Hepatic stellate cell (primary cell): ENCODE measurements around the gene ST6GAL1.
"Not testable (repeated sequence)": the region's sequence is repeated elsewhere in the genome, so short reads cannot be mapped to it uniquely, and the experiment has no call there.

Experiments used
- DNase-seq: peaks from one replicate; pipeline ENCODE4 v3.0.0; 2011; ENCODE audit warnings: low spot score

Gene ST6GAL1

DNA sequence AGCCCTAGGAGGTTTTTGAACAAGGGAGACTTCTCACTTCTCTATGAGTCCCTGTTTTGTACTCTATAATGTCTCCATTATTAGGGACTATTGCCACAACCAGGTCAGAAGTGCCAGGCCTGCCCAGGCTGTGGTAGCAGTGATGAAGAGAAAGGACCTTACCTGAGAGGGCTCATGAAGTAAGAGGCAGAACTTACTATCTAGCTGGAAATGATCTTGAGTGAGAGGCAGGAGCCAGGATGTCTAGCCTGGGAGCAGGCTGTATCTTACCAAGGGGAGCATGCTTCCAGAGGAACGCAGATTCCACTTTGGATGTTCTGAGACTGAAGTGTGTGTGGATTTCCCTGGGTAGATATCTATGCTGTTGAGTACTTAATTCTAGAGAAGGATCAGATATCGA is 115.7 kb downstream of the ST6GAL1 start:
- DNase-seq: no peak

DNA sequence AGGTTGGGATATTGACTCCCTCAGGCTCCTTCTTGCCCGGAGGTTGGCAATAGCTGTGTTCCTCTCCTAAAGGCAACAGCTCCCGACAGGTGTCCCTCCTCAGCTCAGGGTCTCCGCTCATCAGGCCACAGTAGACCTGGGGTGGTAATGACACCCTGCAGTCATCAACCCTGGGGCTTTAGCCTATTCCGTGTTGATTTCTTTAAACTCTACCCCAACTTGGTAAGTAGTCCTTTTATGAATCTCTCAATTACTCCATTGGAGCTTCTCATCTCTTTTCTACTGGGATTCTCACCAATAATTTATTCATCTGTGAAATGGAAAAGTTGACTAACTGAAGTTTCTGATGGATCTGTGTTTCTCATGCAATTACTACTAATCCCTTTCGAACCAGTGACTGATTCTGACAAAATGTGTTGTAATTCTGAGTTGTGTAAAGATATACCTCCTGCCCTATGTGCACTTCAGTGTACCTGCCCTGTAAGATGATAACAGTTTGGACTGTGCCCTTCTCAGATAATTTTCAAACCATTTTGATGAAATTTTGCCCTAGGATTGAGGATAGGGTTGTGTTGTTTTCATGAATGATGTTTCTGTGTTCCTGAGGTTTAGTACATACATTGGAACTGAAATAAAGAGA is 119.3 kb downstream of the ST6GAL1 start:
- DNase-seq: no peak

DNA sequence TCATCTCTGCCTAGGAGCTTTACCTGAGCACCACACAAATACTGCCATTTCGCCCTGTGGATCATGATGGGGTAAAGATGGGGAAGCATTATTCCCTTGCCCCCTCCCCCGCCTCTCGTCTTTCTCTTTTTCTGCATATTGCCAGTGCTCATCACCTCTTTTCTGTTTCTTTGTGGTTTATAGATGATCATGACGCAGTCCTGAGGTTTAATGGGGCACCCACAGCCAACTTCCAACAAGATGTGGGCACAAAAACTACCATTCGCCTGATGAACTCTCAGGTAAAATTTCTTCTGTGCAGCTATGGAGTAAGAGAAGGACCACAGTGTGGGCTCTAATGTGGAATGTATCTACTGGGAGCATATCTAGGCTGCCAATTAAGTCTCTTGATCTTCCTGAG is 120.7 kb downstream of the ST6GAL1 start:
- DNase-seq: no peak

DNA sequence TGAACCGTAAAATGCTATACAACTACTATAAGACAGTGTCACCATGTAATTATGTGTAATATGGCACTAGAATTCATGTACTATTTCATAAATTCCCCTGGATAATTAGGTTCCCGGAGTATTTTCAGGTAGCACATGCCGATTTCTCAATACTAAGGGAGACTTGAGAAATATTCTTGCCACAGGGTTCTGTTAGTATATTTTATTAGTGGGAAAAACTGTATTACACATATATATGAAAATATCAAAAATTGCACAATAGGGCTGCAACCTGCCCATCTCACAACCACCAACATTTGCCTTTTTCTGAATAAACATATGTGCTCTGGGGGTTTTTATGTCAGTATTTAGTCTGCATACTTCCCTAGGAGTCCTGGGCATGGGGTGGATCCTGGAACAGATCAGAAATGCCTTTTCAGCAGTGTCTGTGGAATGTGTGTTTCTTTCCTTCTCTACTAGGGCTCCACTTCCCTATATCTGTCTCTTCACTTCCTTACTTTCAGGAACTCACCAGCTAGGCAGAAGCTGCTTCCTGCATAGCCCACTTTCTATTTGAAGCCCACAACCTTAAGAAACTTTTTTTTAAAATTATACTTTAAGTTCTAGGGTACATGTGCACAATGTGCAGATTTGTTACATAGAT is 121.5 kb downstream of the ST6GAL1 start:
- no peak for DNase-seq

DNA sequence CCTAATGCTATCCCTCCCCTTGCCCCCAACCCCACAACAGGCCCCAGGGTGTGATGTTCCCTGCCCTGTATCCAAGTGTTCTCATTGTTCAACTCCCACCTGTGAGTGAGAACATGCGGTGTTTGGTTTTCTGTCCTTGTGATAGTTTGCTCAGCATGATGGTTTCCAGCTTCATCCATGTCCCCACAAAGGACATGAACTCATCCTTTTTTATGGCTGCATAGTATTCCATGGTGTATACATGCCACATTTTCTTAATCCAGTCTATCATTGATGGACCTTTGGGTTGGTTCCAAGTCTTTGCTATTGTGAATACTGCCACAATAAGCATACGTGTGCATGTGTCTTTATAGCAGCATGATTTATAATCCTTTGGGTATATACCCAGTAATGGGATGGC is 122.1 kb downstream of the ST6GAL1 start:
- DNase-seq: not testable (repeated sequence)

DNA sequence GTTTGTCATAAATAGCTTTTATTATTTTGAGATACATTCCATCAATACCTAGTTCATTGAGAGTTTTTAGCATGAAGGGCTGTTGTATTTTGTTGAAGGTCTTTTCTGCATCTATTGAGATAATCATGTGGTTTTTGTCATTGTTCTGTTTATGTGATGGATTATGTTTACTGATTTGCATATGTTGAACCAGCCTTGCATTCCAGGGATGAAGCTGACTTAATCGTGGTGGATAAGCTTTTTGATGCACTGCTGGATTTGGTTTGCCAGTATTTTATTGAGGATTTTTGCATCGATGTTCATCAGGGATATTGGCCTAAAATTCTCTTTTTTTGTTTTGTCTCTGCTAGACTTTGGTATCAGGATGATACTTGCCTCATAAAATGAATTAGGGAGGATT is 124.1 kb downstream of the ST6GAL1 start:
- DNase-seq: not testable (repeated sequence)

DNA sequence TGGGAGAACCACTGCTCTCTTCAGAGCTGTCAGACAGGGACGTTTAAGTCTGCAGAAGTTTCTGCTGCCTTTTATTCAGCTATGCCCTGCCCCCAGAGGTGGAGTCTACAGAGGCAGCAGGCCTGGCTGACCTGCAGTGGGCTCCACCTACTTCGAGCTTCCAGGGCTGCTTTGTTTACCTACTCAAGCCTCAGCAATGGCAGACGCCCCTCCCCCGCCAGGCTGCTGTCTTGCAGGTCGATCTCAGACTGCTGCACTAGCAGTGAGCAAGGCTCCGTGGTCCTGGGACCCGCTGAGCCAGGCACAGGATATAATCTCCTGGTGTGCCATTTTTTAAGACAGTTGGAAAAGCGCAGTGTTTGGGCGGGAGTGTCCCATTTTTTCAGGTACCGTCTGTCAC is 127.5 kb downstream of the ST6GAL1 start:
- not testable (repeated sequence) for DNase-seq

DNA sequence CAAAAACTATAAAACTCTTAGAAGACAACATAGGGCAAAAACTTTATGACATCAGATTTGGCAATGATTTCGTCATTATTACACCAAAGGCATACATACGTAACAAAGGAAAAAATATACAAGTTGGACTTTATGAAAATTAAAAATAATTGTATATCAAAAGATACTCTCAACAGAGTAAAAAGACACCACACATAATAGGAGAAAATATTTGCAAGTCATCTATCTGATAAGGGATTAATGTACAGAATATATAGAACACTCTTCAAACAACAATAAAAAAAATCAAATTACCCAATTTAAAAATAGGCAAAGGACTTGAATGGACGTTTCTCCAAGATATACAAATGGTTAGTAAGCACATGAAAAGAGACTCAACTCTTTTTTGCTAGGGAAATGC is 131.4 kb downstream of the ST6GAL1 start:
- DNase-seq: no peak

DNA sequence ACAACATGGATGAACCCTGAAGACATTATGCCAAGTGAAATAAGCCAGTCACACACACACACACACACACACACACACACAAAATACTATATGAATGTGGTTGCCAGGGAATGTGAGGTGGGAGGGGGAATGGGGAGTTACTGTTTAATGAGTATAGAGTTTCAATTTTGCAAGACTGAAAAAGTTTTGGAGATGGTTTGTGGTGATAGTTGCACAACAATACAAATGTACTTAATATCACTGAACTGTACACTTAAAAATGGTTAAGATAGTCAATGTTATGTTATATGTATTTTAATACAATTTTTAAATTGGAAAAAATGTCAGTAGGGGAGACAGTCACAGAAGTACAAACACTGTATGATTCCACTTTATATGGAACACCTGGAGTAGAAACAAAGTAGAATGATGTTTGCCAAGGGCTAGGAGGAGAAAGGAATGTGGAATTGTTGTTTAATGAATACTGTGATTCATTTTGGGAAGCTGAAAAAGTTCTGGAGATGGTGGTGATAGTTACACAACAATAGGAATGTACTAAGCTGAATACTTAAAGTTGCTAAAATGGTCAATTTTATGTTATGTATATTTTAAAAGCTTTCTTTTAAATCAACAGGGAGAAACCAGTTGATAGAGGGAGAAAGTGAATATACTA is 132.3 kb downstream of the ST6GAL1 start:
- DNase-seq: no peak

DNA sequence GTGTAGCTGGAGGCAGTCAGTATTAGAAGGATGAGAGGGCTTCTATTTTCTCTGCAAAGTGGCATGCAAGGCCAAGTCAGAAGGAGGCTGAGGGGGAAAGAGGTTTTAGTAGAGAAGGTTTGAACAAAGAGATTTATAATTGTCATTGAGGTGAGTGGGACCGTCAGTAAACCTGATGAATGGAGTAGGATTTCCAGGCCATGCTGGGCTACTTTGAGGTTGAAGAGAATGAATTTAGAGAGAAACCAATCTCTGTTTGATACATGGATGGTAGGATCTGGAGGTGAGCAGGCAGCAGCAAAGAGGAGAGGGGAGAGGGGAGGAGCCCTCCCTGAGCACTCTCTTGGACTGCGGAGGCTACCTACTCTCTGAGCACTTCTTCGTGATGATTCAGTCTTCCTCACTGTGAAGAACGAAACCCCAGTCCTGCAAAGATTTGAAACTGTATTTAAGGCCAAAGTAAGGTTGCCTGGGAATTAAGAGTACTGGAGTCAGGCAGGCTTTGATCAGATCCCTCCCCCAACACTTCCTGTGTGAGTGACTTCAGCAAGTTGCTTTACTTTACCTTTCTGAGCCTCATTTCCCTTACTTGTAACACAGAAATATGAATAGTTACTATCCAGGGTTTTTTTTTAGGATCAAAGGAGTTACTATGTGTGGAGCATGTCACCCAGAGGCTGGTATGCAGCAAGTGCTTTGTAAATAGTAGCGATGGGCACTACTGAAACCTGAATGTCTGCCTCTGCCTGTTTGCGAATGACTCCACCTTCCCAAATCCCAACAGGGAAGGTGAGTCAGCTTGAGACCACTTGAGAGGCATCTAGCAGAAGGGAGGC is 133.2 kb downstream of the ST6GAL1 start:
- no peak for DNase-seq

DNA sequence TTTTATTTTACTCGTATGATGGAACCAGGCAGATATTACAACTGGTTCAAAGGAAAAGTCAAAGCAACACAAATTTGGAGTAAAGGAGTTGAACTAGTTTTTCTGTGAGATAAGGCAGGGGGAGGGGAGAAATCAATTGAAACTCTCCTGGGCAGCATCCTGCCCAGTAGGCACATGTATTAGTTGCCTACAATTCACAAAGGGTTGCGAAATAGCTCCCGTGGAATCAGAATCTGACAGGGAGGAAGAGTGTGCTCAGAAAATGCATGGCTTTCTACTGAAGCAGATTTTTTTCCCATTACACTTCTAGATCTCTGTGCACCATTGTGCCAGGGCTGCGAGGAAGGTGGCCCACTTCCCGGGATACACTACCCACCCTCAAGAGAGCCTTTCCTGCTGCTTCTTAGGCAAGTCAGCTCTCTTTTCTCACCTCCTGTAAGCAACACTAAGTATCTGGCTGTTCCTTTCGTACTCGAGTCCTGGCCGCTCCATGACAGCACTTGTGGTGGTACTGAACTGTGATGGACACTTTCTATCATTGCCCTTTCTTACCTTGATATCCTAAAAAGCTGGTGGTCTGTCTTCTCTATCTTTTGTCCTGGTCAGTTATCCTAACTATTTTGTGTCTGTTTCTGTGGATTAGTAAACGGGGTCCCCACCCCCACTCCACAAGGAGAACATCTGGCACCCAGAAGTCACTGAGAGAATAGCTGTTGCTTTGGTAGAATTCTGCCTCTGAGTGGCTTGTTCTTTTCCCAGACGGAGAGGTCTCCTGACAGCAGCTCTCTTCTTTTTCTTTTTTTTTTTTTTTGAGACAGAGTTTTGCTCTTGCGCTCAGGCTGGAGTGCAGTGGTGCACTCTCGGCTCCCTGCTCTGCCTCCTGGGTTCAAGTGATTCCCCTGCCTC is 134.1 kb downstream of the ST6GAL1 start:
- no peak for DNase-seq

DNA sequence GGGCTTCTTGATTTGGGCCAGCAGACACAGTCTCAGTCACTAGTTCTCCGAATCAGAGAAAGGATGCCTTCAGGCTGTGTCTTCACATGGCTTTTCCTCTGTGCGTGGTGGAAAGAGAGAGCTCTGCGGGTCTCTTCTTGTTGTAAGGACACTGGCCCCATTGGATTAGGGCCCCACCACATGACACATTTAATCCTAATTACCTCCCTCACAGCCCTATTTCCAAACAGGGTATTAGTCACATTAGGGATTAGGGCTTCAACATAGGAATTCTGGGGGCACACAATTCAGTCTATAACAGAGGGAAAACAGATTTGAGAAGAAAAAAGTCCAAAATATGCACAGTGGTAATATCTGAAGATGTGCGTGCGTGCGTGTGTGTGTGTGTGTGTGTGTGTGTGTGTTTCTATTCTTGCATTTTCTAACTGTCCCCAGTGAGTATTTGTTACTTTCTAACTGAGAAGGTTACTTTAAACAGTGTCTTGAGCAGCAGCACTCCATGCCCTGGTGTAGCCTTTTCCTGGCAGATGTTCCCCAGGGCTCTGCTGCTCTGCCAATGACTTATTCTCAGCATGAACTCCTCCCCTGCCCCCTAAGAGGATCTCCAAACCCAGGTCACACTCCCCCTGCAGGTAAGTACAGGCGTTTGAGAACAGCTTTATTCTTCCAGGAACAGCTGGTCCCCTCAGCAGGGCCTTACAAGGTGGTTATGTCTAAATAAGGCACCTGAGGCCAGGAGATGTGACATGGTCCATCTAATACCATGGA is 136.1 kb downstream of the ST6GAL1 start:
- no peak for DNase-seq

DNA sequence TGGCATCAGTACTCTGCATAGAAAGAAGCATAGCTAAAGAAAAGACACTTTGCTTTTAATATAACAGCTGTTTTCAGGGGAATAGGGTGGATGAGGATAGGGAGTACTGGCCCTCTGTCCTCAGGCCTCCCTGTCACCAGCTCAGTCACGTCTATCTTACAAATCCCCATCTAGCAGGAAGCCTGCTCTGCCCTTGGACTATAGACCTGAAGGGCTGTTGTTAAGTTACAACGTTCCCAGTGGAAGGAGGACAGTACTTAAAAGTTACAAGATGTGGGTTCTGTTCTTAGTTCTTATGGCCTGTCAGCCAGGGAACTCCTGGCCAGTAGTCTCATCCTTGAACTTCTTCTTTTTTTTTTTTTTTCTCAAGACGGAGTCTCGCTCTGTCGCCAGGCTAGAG is 138.5 kb downstream of the ST6GAL1 start:
- no peak for DNase-seq

DNA sequence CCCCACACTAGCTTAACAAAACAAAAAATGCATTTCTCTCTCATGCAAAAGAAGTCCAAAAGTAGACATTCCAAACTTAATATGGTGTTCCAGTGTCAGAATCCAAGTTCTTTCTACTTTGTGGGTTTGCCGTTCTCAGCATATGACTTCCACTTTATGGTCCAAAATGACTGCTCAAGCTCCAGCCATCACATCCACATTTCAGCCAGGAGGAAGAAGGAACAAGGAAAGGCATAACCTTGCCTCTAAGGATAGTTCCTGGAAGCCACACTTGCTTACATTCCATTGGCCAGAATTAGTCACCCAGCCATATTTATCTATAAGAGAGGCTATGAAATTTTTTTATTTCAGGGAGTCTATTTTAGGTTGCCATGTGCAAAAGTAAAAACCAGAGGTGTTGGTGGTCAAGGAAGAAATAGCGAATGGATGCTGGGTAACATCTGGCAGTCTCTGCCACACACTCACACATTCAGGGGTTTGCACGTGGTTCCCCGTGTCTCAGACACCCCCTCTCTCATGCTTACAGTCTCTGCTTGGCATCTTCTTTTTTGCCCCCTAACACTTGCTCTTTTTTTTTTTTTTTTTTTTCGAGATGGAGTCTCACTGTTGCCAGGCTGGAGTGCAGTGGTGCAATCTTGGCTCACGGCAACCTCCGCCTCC is 139.7 kb downstream of the ST6GAL1 start:
- no peak for DNase-seq

DNA sequence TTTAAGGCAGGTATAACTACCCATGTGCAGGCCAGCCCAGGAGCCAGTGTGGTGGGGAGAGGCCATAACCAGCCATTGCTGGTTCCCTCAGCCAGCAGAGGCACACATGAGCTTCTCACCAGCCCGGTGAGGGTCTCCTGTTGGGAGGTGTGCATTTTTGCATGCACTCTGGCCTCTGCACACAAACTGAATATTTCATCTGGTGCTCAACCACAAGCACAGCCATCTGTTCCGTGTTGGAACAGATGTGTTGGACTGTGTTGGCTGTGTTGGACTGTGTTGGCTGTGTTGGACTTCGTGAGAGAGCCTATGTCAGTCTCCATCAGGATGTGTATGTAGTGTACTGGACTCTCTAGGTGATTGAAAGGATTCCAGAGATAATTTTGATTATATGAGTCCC is 141.8 kb downstream of the ST6GAL1 start:
- DNase-seq: no peak

DNA sequence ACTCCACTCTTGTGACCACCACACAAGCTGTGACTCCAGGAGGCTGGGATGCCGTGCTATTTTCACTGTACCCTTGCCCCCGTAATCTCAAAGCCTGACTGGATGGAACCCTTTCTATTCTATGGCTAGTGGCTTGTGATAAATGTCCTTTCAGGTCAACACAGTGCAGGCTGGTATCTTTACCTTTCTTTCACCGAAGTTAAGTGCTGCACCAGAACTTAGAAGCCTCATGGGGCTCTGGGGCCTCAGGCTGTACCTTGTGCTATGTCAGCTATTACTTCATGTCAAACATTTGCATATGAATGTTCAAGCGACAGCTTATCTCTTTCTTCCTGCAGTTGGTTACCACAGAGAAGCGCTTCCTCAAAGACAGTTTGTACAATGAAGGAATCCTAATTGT is 142.2 kb downstream of the ST6GAL1 start:
- no peak for DNase-seq

DNA sequence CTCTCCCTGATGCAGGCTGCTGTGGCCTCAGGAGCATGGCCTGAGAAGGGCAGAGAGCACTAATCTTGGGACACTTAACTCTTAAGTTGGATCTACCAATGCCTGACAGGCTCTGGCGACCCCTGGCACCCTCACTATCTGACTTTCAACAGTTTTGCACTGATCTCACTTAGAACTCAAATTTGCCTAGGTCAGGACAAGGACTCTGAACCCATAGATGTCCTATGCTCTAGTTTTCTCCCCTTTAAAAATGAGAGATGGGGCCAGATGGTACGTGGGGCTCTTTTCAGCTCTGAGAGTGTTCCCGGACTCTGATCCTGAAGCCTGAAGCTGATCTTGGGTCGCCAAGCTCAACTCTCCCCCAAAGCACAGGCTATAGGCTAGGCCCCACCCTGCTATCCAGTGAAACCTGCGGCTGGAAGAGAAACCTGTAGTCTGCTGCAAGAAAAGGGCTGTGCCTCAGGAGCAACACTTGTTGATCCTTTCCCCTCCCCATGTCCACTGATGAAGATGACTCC is 143.3 kb downstream of the ST6GAL1 start:
- DNase-seq: no peak

DNA sequence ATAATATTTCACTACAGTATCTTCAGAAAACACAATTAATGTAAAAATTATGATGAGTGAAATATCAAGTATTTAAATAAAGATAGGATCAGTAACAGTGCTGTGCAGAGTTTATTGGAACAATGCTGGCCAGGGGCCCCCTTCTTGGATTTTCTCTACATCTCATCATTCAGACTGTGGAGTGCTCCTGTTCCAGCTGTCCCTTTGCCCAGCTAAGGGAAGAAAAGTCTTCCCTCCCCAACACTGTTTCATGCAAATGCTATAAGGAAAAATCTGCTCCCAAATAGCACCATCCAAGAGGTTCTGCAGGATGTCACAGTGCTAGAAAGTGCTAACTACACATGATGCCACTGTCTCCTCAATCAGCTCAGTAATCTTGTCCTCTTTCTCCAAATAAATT is 144.5 kb downstream of the ST6GAL1 start:
- no peak for DNase-seq

DNA sequence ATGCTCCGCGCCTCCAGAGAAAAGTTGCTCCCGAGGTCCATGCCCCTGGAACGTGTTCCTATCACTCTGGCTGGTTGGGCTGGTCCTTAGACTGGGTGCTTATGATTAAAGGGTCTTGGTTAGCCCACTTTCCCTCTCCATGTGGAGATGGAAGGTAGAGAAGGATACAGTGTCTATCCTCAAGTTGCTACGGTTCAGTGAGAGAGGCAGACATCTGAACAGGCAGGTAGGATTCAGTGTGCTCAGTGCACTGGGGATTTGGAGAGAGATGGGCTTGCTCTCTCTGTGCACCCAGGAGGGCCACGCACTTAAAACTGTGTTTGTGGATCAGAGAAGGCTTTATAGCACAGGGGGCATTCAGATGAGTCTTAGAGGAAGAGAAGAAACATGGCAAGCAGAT is 146.0 kb downstream of the ST6GAL1 start:
- no peak for DNase-seq

DNA sequence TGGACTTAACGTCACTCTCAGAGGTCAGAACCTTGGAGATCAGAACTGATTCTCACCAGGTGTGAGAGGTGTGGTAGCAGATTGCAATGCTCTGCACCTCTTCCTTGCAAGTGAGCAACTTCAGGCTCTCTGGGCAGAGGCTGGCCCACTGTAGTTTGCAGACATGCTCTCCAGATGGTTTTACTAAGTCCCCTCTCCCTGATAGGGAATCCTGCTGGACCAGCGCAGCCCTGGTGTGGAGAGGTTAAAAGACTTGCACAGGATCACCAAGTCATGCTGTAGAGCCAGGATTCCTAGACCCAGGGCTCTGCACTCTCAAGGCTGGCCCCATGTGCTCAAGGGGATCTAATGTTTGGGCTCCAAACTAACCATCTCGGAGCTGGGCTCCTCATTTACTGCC is 146.8 kb downstream of the ST6GAL1 start:
- DNase-seq: no peak
